Neural progenitor cell (in vitro differentiated cells): ENCODE measurements around the gene USP17L25. TPM values are rescaled to one million over a fixed set of nuclear protein-coding genes. Genes with fewer than 3 reads are reported as not detected.
"Not testable (repeated sequence)": the region's sequence is repeated elsewhere in the genome, so short reads cannot be mapped to it uniquely, and the experiment has no call there.

Experiments used
- DNase-seq: peaks from one replicate; pipeline ENCODE4 v3.0.0-alpha.2; 2016; ENCODE audit warnings: low spot score
- H2AFZ ChIP-seq: fragments of 200-600 bp; sonication (generic); replicated peaks from 2 replicates; pipeline ENCODE4 v1.6.1; 2016; ENCODE audit warnings: antibody characterized with exemption
- H3F3A ChIP-seq: fragments of 200-600 bp; sonication (generic); 2 replicates; pipeline ENCODE4 v1.6.1; 2016; ENCODE audit warnings: antibody characterized with exemption, low read depth
- H3K27ac ChIP-seq: fragments of 200-600 bp; sonication (generic); 2 replicates; pipeline ENCODE4 v1.5.1; 2016; ENCODE audit warnings: mild to moderate bottlenecking
- H3K27me3 ChIP-seq: fragments of 200-600 bp; sonication (generic); 2 replicates; pipeline ENCODE4 v1.6.1; 2016; ENCODE audit warnings: mild to moderate bottlenecking, moderate library complexity
- H3K36me3 ChIP-seq: fragments of 200-600 bp; sonication (generic); 2 replicates; pipeline ENCODE4 v1.5.1; 2016
- H3K4me1 ChIP-seq: fragments of 200-600 bp; sonication (generic); 2 replicates; pipeline ENCODE4 v1.6.1; 2016; ENCODE audit warnings: mixed run types
- H3K4me2 ChIP-seq: fragments of 200-600 bp; sonication (generic); 2 replicates; pipeline ENCODE4 v1.6.1; 2016
- H3K4me3 ChIP-seq: fragments of 200-600 bp; sonication (generic); 2 replicates; pipeline ENCODE4 v1.5.1; 2016
- H3K79me2 ChIP-seq: fragments of 200-600 bp; sonication (generic); 2 replicates; pipeline ENCODE4 v1.6.1; 2016; ENCODE audit warnings: low read depth
- H3K9ac ChIP-seq: fragments of 200-600 bp; sonication (generic); 2 replicates; pipeline ENCODE4 v1.6.1; 2016
- H3K9me3 ChIP-seq: fragments of 200-600 bp; sonication (generic); 2 replicates; pipeline ENCODE4 v1.5.1; 2016; ENCODE audit warnings: low read depth
- H4K20me1 ChIP-seq: fragments of 200-600 bp; sonication (generic); 2 replicates; pipeline ENCODE4 v1.6.1; 2016; ENCODE audit warnings: low read depth
- H3K27ac Mint-ChIP-seq: 3 replicates; pipeline ENCODE4 v1.8.0; 2021; ENCODE audit warnings: mixed read lengths
- H3K27me3 Mint-ChIP-seq: 2 replicates; pipeline ENCODE4 v1.8.0; 2022; ENCODE audit warnings: low read depth, mild to moderate bottlenecking, inconsistent platforms, moderate library complexity, mixed read lengths; ENCODE audit not compliant: insufficient read depth
- H3K36me3 Mint-ChIP-seq: 3 replicates; pipeline ENCODE4 v1.8.0; 2021; ENCODE audit warnings: mixed read lengths
- H3K4me1 Mint-ChIP-seq: 3 replicates; pipeline ENCODE4 v1.8.0; 2021; ENCODE audit warnings: mixed read lengths
- H3K4me3 Mint-ChIP-seq: 3 replicates; pipeline ENCODE4 v1.8.0; 2021; ENCODE audit warnings: mild to moderate bottlenecking, moderate library complexity, mixed read lengths
- H3K9me3 Mint-ChIP-seq: 3 replicates; pipeline ENCODE4 v1.8.0; 2020; ENCODE audit warnings: mixed read lengths
- total RNA-seq: library from RNA; depleted of rRNA; stranded (reverse); fragments of >200 nt; gene quantifications from 2 replicates; pipeline ENCODE4 v1.2.3, GENCODE V29; 2015; ENCODE audit warnings: low replicate concordance

Gene USP17L25
- not detected in 2 replicates for total RNA-seq

- H3K9me3 ChIP-seq, H3K36me3 Mint-ChIP-seq, H3K27me3 ChIP-seq, H4K20me1 ChIP-seq, H3K4me2 ChIP-seq, H3K27ac ChIP-seq, H3K4me3 Mint-ChIP-seq, H3K4me3 ChIP-seq, H3F3A ChIP-seq, H3K36me3 ChIP-seq, H3K27ac Mint-ChIP-seq, H3K79me2 ChIP-seq, H2AFZ ChIP-seq, H3K4me1 ChIP-seq, DNase-seq, H3K9ac ChIP-seq, H3K4me1 Mint-ChIP-seq, H3K9me3 Mint-ChIP-seq, H3K27me3 Mint-ChIP-seq: not testable (repeated sequence)
Observed at GRCh38 chr4:9329611-9330010, at the start of gene USP17L25. TSS of gene USP17L25 (plus strand) at chr4:9329911. CDS start at chr4:9329911, 0 bp downstream.

DNA sequence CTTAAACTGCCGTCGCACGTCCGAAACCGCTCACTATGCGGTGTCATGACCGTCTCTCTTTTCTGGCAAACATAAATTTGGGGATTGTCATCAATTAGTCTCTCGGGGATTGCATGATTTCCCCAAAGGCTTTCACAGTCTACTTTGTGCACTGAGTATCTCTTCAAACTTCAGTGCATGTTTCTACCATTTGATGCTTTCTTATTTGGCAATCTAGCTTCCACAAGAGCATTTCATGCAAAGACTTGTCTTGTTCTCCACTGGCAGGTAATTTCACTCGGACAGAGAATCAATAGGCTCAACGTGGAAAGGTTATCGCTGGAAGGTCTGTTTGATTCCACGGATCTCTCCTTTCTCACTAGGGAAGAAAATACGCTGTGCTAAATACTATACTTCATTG is 5.5 kb upstream of the USP17L25 start:
- H3K4me1 Mint-ChIP-seq, H3F3A ChIP-seq, H3K9ac ChIP-seq, H3K27me3 Mint-ChIP-seq, H3K4me3 Mint-ChIP-seq, H3K4me1 ChIP-seq, H3K9me3 ChIP-seq, H3K9me3 Mint-ChIP-seq, H3K79me2 ChIP-seq, H3K36me3 Mint-ChIP-seq, H3K4me3 ChIP-seq, H3K27me3 ChIP-seq, H3K4me2 ChIP-seq, H3K27ac Mint-ChIP-seq, H3K36me3 ChIP-seq, H4K20me1 ChIP-seq, DNase-seq, H2AFZ ChIP-seq, H3K27ac ChIP-seq: not testable (repeated sequence)

DNA sequence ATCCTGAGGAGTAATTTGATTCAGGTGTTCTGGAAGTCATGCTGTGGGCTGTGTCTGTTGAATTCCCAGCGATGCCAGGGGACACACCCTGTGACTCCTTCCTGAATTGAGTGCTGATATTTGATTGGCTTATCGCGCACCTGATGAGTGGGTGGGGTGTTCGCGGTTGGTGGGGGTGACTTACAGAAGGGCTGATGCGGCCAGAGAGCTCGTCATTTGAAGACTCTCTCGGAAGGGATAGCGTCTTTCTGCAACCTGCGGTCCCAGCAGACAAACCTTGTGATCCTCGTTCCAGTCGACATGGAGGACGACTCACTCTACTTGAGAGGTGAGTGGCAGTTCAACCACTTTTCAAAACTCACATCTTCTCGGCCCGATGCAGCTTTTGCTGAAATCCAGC is 4.8 kb upstream of the USP17L25 start, which contains the start of gene USP17L24:
Gene USP17L24, plus strand, starts transcription at position 301 of the 400 bp plus-strand sequence. Its CDS starts 0 bp downstream, at position 301.
- DNase-seq, H3K36me3 Mint-ChIP-seq, H2AFZ ChIP-seq, H3K27me3 ChIP-seq, H3K4me1 Mint-ChIP-seq, H3K27ac ChIP-seq, H3K9ac ChIP-seq, H3K27me3 Mint-ChIP-seq, H3K36me3 ChIP-seq, H4K20me1 ChIP-seq, H3K4me2 ChIP-seq, H3K9me3 ChIP-seq, H3K4me1 ChIP-seq, H3F3A ChIP-seq, H3K79me2 ChIP-seq, H3K4me3 ChIP-seq, H3K9me3 Mint-ChIP-seq, H3K4me3 Mint-ChIP-seq, H3K27ac Mint-ChIP-seq: not testable (repeated sequence)

DNA sequence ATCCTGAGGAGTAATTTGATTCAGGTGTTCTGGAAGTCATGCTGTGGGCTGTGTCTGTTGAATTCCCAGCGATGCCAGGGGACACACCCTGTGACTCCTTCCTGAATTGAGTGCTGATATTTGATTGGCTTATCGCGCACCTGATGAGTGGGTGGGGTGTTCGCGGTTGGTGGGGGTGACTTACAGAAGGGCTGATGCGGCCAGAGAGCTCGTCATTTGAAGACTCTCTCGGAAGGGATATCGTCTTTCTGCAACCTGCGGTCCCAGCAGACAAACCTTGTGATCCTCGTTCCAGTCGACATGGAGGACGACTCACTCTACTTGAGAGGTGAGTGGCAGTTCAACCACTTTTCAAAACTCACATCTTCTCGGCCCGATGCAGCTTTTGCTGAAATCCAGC is 4.6 kb downstream of the USP17L25 start, which contains the start of gene USP17L26:
Gene USP17L26, plus strand, starts transcription at position 301 of the 400 bp plus-strand sequence. Its CDS starts 0 bp downstream, at position 301.
- H3F3A ChIP-seq, result not testable (repeated sequence)

DNA sequence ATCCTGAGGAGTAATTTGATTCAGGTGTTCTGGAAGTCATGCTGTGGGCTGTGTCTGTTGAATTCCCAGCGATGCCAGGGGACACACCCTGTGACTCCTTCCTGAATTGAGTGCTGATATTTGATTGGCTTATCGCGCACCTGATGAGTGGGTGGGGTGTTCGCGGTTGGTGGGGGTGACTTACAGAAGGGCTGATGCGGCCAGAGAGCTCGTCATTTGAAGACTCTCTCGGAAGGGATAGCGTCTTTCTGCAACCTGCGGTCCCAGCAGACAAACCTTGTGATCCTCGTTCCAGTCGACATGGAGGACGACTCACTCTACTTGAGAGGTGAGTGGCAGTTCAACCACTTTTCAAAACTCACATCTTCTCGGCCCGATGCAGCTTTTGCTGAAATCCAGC is 9.4 kb downstream of the USP17L25 start, which contains the start of gene USP17L5:
Gene USP17L5, plus strand, starts transcription at position 301 of the 400 bp plus-strand sequence. Its CDS starts 0 bp downstream, at position 301.
- not testable (repeated sequence) for H3K27ac ChIP-seq

More for the DNA sequence above, 4.6 kb downstream of the USP17L25 start, which contains the start of gene USP17L26:
- H3K27ac ChIP-seq, H3K9me3 ChIP-seq, H3K4me3 ChIP-seq, H3K79me2 ChIP-seq, H2AFZ ChIP-seq, H4K20me1 ChIP-seq, H3K27me3 Mint-ChIP-seq, DNase-seq, H3K9ac ChIP-seq, H3K4me3 Mint-ChIP-seq, H3K4me1 Mint-ChIP-seq, H3K9me3 Mint-ChIP-seq, H3K36me3 Mint-ChIP-seq, H3K4me1 ChIP-seq, H3K4me2 ChIP-seq, H3K27ac Mint-ChIP-seq, H3K36me3 ChIP-seq, H3K27me3 ChIP-seq: not testable (repeated sequence)

GRCh38 chr4:9343848-9344247 is 14.1 kb downstream of the USP17L25 start, which contains the start of gene USP17L27:
TSS of gene USP17L27 (plus strand) at chr4:9344148. CDS start at chr4:9344148, 0 bp downstream.
- not testable (repeated sequence) for H3K4me2 ChIP-seq, H3K27ac Mint-ChIP-seq

More for the DNA sequence above, 9.4 kb downstream of the USP17L25 start, which contains the start of gene USP17L5:
- H3K36me3 ChIP-seq, H3K27me3 Mint-ChIP-seq, DNase-seq, H3K9me3 Mint-ChIP-seq, H3K4me1 Mint-ChIP-seq, H3K79me2 ChIP-seq, H3K4me1 ChIP-seq, H2AFZ ChIP-seq, H3K9me3 ChIP-seq, H3K4me3 ChIP-seq, H3K9ac ChIP-seq, H3F3A ChIP-seq, H3K27me3 ChIP-seq, H3K4me2 ChIP-seq, H4K20me1 ChIP-seq, H3K36me3 Mint-ChIP-seq, H3K4me3 Mint-ChIP-seq, H3K27ac Mint-ChIP-seq: not testable (repeated sequence)

GRCh38 chr4:9348593-9348992 is 18.9 kb downstream of the USP17L25 start, which contains the start of gene USP17L28:
TSS of gene USP17L28 (plus strand) at chr4:9348893. CDS start at chr4:9348893, 0 bp downstream.
- not testable (repeated sequence) for H3K4me2 ChIP-seq, H3F3A ChIP-seq, H3K4me3 ChIP-seq, DNase-seq, H3K27ac ChIP-seq, H3K9me3 ChIP-seq, H4K20me1 ChIP-seq, H3K36me3 Mint-ChIP-seq, H3K4me1 ChIP-seq, H3K27me3 Mint-ChIP-seq, H3K27ac Mint-ChIP-seq, H3K4me1 Mint-ChIP-seq, H3K79me2 ChIP-seq, H3K9ac ChIP-seq, H2AFZ ChIP-seq, H3K27me3 ChIP-seq, H3K36me3 ChIP-seq, H3K4me3 Mint-ChIP-seq, H3K9me3 Mint-ChIP-seq

More at GRCh38 chr4:9343848-9344247, 14.1 kb downstream of the USP17L25 start, which contains the start of gene USP17L27:
- not testable (repeated sequence) for DNase-seq, H3K36me3 Mint-ChIP-seq, H3K4me1 ChIP-seq, H3K9me3 ChIP-seq, H3K4me3 ChIP-seq, H4K20me1 ChIP-seq, H3K27me3 ChIP-seq, H3K4me1 Mint-ChIP-seq, H2AFZ ChIP-seq, H3K27ac ChIP-seq, H3K9me3 Mint-ChIP-seq, H3K79me2 ChIP-seq, H3K9ac ChIP-seq, H3F3A ChIP-seq, H3K36me3 ChIP-seq, H3K4me3 Mint-ChIP-seq, H3K27me3 Mint-ChIP-seq

DNA sequence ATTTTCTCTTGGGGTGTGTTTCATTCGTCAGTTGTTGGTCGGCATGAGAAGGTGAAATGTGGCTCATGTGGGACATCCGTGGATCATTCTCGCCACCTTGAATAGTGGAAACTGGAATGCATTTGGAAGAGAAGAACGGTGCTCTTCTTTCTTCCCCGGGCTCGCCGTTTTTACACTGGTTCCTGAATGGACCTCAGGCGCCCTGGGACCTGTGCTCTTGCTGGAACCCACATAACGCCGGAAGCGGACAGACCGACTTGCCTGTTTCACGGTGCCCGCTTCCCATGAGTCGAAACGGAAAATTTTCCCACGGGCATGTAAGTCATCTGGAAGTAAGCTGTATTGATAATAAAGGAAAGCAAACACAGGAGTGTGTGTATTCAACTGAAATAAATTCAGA is 21.2 kb downstream of the USP17L25 start:
- not testable (repeated sequence) for H3K9ac ChIP-seq, H3F3A ChIP-seq, H3K79me2 ChIP-seq, H3K27me3 ChIP-seq, H3K36me3 Mint-ChIP-seq, H3K27ac Mint-ChIP-seq, H3K4me1 Mint-ChIP-seq, H3K9me3 ChIP-seq, H3K4me3 Mint-ChIP-seq, H3K9me3 Mint-ChIP-seq, H3K4me1 ChIP-seq, H2AFZ ChIP-seq, H3K4me2 ChIP-seq, H3K4me3 ChIP-seq, H3K27me3 Mint-ChIP-seq, H4K20me1 ChIP-seq, DNase-seq, H3K27ac ChIP-seq, H3K36me3 ChIP-seq
